GM19193 (cell line): Measurements from ENCODE around the gene TPO.

Experiments used
- POLR2A ChIP-seq: IDR thresholded peaks from 4 replicates; pipeline ENCODE4 v1.6.1; 2011; ENCODE audit not compliant: insufficient read depth, insufficient read length; ENCODE audit errors: extremely low read depth

The TPO gene

DNA sequence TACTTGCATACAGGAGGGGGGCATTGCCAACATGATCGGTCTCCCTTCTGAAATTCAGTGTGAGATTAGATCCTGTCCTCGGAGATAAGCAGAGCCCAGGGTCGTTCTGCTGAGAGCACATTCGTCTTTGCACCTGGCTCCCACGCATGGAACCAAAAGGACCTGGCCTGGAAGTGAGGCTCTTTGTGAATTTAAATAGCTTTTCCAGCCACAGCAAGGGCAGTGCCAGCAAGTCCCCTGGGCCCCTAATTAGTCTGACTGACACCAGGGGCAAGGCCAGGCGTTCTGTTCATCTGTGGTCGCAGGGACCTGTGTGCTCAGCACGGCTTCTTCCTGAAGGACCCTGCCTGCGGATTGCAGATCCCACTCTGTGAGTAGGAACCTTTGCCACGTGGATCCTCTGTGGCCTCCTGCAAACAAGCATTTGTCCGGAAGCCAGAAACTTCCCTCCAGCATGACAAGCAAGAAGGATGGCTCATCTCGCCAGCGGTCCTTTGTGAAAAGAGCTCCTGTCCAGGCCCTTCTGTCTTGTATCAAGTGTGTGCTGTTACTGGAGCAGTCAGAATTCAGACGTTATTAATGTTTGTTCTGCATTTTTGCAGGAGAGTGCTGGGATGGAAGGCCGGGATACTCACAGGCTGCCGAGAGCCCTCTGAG lies 128.7 kb downstream of the TPO start:
- no peak for TF ChIP-seq POLR2A

DNA sequence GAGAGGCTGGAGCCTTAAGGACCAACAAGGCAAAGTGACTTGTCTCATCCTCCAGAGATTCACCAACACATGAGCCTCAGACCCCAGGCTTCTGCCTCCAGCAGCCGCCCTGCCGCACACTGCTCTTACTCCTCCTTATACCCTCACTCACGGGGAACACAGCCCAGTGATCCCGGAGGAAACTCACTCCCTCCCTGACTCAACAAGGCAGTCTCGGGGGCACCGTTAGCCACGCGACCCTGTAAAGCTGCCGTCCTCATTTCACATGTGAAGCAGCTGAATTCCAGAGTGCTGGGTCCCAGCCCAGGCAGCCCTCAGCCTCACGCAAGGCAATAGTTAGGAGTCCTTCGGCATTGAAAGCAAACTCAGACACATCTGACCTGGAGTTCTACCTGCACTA lies 129.7 kb downstream of the TPO start:
- TF ChIP-seq POLR2A: no peak

DNA sequence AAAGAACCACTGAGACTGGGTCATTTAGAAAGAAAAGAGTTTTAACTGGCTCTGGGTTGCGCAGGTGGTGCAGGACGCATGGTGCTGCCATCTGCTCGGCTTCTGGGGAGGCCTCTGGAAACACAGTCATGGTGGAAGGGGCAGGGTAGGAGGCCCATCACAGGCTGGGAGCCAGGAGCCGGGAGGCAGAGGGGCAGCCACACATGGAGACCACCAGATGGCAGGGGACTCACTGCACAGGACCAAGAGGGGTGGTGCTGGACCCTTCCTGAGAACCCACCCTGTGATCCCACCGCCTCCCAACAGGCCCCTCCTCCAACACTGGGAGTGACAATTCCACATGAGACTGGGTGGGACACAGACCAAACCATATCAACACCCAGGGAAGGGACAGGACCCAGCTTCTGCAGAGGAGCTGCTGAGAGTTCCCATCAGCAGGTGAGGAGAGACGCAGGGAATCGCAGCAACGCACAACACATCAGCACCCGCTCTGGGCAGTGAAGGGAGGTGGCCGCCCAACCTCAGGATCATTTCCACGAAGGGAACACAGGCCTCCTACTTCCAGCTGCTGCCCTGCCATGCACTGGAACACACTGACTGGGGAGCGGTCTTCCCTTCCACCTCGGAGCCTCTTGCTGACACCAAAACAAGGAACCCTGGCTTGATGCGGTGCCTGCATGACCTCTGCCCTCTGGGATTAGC lies 130.7 kb downstream of the TPO start:
- TF ChIP-seq POLR2A: no peak

DNA sequence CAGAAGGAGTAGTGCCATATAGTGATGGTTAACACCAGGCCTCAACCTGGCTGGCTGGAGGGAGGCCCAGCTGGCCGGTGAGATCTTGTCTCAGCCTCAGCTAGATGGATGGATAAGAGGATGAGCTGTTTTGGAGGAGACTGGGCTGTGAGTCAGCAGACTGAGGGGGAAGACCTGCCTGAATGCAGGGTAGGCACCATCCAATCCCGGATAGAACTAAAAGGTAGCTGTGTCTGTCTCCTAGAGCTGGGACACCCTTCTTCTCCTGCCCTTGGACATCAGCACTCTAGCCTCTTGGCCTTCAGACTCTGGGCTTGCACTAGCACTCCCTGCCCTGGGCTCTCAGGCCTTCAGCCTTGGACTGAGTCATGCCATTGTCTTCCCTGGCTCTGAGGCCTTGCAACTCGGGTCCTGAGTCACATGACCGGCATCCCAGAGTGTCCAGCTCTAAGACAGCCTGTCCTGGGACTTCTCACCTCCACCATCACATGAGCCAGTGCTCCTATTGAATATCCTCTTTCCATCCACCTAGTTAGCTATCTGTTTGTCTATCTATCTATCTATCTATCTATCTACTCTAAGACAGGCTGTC lies 131.3 kb downstream of the TPO start:
- no peak for TF ChIP-seq POLR2A

DNA sequence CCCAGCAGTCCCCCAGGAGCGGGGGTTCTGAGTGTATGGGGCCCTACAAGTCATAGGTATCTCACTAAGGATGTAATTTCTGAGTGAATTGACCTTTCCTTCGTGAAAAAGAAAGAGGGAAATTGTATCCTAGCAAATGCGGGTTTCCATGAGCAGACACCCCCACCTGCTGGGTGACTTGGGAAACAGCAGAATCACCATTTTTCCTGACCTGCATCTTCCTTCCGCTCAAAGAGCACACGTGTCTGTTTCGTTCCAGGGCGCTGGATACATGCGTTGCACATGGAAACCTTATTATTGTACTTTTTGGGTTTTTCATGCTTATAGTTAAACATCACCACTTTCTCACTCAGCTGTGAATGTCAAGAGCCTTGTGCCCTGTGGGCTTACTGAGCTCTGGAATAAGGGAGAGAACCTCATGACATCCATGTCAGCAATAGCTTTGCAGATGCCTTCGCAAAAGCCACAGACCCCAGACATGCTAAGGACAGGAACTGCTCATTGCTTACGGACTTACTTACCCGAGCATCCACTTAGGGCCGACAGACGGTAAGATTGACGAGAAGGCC lies 132.8 kb downstream of the TPO start:
- TF ChIP-seq POLR2A: no peak

DNA sequence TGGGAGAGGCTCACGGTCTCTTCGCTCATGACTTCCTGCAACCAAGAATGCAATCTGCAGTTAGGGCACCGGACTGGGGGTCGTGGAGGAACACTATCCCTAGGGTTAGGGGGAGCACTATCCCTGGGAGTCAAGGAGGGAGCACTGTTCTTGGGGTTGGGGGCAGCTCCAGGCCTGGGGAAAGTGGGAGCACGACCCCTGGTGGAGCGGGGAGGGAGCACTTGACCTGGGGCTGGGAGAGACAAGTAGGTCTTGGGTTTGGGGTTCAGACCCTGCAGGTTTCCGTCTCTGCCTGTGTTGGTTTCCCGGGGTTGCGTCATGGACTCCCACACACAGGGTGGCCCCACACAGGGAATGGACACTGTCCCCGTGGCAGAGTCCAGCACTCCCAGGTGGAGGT lies 133.6 kb downstream of the TPO start:
- no peak for TF ChIP-seq POLR2A

DNA sequence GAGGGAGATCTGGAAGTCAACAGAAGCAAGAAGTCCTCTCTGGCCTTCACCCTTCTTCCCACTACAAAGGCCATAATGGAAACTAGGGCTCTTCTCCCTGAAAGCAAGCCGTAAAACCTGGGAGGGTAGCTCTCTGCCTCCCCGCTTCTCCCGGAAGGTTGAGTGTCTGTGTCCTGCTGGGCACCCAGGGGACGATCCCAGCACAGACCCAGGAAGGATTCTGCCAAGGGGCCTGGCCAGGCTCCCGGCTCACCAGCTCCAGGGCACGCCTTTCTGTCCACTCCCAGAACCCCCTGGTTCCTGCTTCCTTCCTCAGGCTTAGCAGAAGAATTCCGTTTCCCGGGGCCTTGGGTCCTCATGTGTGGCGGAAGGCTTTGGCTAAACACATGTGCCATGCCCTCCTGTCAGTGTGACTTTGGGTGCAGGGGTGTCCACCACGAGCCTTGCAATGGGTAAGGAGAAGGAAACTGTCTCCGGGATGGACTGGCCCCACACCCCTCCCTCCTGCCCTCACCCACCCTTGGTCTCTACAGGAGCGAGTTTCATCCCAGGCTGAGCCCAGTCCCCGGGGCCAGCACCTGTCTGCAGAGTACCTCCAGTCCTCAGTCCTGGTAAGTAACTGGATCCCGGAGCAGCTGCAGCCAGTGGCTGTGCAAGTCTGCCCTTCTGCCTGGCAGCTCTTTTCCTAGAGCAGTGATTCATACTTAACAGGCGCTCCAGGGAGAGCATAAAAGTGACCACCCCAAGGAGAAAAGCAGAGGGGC lies 135.8 kb downstream of the TPO start:
- TF ChIP-seq POLR2A: no peak

DNA sequence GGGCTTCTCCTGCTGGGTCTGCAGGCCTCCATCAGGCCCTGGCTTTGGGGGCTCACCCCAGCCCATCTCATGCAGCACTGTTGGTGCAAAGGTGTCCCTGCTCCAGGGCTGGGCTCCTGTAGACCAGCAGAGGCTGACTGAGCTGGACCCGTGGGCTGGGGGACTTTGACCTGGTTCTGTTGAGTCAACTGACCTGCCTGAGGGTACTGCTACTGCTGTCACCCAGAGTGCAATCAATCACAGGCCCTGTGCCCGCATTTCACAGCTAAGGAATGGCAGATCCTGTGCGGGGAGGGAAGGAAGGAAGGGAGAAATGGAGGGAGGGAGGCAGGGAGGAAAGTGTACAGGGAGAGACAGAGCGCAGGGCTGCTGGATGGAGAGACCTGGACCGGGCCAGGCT lies 136.8 kb downstream of the TPO start:
- no peak for TF ChIP-seq POLR2A

DNA sequence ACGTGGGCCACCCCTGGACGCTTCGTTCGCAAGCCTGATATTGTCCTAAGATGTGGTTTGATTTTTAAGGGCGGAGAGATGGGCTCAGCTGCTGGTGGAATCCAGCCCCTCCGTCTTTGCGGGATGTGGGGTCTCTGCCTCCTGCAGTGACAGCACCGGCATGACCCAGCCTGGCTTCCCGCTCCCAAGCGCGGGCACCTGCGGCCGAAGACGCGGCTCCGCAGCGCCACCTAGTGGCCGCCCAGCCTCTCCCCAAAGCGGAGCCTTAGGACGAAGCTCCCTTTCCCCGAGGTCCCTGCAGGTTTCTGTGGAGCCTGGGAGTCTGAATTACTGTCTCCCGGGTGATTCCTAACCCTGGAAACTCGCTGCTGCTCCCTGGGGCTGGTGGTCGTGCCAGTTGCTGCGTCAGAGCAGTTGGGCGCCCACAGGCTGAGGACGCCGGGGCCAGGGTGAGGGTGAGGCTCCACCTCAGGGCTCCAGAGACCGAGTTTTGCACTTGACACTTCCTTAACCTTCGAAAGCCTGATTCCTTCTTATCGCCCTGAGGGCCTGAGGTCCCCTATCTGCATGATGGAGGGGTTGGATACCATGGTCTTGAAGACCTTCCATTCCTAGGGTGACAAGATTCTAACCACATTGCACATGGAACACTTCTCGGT lies 137.5 kb downstream of the TPO start:
- no peak for TF ChIP-seq POLR2A

DNA sequence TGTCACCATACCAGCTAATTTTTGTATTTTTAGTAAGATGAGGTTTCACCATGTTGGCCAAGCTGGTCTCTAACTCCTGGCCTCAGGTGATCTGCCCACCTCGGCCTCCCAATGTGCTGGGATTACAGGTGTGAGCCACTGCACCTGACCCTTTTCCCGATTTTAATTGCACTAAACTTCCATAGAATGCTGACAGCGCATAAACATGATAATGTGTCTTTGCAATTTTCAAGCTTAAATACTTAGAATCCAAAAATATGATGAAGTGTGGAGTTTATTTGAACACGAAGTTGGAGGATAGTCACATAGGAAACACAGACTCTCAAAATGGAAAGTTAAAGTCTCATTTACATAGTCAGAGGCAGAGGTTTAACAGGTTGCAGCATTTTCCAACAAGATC lies 138.6 kb downstream of the TPO start:
- no peak for TF ChIP-seq POLR2A

DNA sequence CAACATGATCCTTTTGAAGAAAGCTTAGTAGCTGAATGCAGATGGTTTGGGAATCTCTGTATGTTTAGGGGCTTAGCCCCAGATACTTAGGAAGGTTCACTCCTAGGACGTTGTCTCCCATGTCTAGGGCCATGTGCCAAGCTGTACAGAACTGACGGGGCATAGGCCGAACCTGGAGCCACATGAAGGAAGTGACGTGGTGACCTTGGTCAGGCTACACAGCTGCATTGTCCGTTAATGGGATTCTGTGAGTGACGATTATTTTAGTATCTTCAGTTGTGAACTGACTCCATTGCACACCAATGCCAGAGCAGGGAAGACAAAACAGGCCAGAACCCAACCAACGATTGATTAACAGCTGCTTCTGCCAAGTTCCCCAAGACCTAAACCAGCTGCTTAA lies 139.3 kb downstream of the TPO start:
- TF ChIP-seq POLR2A: no peak

DNA sequence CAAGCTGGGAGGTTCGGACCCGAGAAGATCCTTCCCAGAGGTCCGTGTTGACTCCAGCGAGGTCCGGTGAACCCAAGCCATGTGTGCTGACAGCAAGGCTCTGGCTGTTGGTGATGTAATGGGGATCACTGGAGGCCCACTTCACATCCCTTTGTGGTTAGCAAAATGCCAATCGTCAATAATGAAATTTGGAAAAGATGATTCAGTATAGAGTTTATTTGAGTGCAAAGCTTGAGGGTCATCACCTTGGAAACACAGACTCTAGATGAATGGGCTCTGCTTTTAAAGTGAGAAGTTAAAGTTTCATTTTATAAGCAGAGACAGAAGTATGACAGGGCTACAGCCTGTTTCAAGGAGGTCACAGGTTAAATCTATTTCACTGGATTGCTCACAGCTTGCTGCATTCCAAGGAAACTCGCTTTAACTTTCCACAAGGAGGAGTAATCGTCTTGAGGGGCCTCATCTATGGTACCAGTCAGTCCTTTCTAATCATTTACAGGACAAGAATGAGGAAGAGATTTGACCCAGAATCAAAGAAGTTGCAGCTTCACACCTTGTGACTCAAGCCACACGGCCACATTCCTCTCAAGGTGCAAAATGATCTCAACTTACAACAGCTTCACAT lies 140.5 kb downstream of the TPO start:
- no peak for TF ChIP-seq POLR2A

DNA sequence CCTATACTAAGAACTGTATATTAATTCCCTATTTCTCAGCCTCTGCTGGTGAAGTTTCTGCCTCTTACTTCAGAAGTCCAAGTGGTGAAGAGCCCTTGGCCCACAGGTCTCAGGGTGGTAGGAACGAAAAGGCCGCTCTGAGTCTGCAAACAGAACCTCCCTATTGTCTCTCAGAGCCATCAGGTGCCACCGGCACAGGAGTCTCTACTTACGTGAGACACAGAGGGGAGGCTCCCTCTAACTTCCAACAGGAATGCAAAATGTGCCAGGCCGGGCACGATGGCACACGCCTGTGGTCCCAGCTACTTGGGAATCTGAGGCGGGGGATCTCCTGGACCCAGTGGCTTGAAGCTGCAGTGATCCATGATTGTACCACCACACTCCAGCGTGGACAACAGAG lies 143.0 kb downstream of the TPO start:
- no peak for TF ChIP-seq POLR2A

DNA sequence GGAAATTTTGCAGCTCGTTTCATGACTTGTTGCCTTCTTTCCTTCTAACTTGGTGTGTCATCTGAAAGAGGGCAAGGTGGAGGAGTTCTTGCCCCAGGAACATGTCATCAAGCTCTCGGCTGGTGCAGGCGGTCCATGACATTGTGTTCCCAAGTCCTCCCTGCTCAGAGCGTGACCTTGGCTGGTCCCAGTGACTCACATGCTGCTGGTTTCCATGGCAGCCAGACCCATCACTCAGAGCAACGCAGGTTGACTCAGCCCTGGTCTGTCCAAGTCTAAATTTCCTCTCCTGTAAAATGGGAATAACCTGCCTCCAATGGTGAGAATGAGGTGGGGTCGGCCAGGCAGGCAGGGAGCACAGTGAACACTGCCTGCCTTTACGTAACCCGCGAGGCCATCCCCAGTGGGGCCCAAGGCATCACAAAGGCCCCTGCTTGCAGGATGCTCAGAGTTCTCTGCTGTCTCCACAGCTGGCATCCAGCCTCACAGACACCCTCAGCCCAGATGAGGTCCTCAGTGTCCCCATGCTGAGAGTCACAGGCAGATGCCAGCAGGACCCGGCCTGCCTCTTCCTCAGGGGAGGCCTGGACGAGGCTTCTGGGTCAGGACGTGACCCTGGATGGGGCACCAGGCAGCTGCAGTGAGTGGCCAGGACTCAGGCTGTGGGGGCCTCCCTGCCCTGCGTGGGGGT lies 143.7 kb downstream of the TPO start:
- TF ChIP-seq POLR2A: no peak
